Prostate gland (tissue), 2 donors: ENCODE measurements around the gene TMEM94. TPM values are rescaled to one million over a fixed set of nuclear protein-coding genes. Genes with fewer than 3 reads are reported as not detected.
A peak's percentile ranks its signal among the peaks of the same experiment; 100 is the strongest.

ENCODE experiments used
- DNase-seq: peaks from one replicate; pipeline ENCODE4 v3.0.0-alpha.2; 2019; ENCODE audit warnings: low spot score
- H3K27ac ChIP-seq, 2 donors: fragments of 200-600 bp; sonication (generic); 2 replicates each; pipeline ENCODE4 v1.5.1; 2017 to 2019
- H3K27me3 ChIP-seq: fragments of 200-600 bp; sonication (generic); replicated peaks from 2 replicates; pipeline ENCODE4 v1.5.1; 2019; ENCODE audit not compliant: insufficient read depth
- H3K36me3 ChIP-seq, 2 donors: fragments of 200-600 bp; sonication (generic); 1 replicate in 1 of 2; 2 replicates in 1 of 2; pipeline versions ENCODE4 v1.5.1 to v1.8.1; 2017 to 2019
- H3K4me1 ChIP-seq: fragments of 200-600 bp; sonication (generic); replicated peaks from 2 replicates; pipeline ENCODE4 v1.5.1; 2019
- H3K4me3 ChIP-seq, 2 donors: fragments of 200-600 bp; sonication (generic); 2 replicates each; pipeline ENCODE4 v1.5.1; 2017 to 2019
- H3K9me3 ChIP-seq: fragments of 200-600 bp; sonication (generic); 2 replicates; pipeline ENCODE4 v1.5.1; 2017
- POLR2A ChIP-seq: fragments of 450-650 bp; IDR thresholded peaks from one replicate; pipeline ENCODE4 v1.6.1; 2016; ENCODE audit warnings: antibody characterized with exemption, mild to moderate bottlenecking
- POLR2AphosphoS5 ChIP-seq: sonication (generic); formaldehyde crosslinking; IDR thresholded peaks from one replicate; pipeline ENCODE4 v1.6.1; 2017; ENCODE audit warnings: antibody characterized with exemption
- WGBS: methylation state at CpG from one replicate; pipeline ENCODE4 v1.1.5; 2018; 5-methylcytosine and 5-hydroxymethylcytosine counted together
- intact Hi-C: fragments of 100-400 bp; cut with DNase I; formaldehyde crosslinking; loops from one replicate; pipeline ENCODE4 v1.14.2; 2022
- total RNA-seq, 2 donors: library from RNA; depleted of rRNA; stranded (reverse); fragments of >200 nt; gene quantifications; one replicate each; pipeline ENCODE4 v1.1.0, GENCODE V29; 2016
- TF ChIP-seq, protein P1 (sequence below), 4 experiments: fragments of 200-600 bp in 2 of 4; fragments of 450-650 bp in 2 of 4; sonication (generic) in 2 of 4; IDR thresholded peaks; 1 replicate in 3 of 4; 2 replicates in 1 of 4; pipeline ENCODE4 v1.5.1; 2016 to 2019; ENCODE audit warnings: antibody characterized with exemption in 4 of 4, mild to moderate bottlenecking in 2 of 4, moderate library complexity in 2 of 4

The TMEM94 gene
- total RNA-seq, 2 donors from 2014 or later: 63.5 to 128 TPM

DNA sequence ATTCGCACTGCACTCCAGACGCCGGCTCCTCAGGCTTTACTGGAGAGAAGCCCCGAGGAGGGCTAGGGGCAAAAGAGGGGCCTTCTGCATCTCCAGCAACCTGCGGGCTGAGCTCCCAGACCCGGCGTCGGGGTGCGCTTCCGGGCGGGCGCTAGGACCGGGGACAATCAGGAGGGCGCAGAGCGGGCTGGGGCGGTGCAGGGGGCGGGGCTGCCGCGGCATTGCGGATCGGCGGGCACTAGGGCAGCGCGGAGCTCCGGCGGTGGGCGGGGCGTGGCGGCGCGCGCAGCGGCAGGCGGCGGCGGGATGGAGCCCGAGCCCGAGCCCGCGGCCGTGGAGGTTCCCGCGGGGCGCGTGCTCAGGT is 59.8 kb downstream of the TMEM94 start, which contains the start of gene TSEN54:
Gene TSEN54, plus strand, starts transcription at position 274 of the 364 bp plus-strand sequence. Its CDS starts 33 bp downstream, at position 307.
- peak within 1 kb of the TSS; percentile 82 for H3K4me3 ChIP-seq
- H3K27ac ChIP-seq: peak within 1 kb of the TSS; percentile 75 to 79
- WGBS: under 1% methylated on average over 20 of the region's 45 CpGs
- peak; percentile 41 for TF ChIP-seq POLR2AphosphoS5
- TF ChIP-seq, protein P1, sequence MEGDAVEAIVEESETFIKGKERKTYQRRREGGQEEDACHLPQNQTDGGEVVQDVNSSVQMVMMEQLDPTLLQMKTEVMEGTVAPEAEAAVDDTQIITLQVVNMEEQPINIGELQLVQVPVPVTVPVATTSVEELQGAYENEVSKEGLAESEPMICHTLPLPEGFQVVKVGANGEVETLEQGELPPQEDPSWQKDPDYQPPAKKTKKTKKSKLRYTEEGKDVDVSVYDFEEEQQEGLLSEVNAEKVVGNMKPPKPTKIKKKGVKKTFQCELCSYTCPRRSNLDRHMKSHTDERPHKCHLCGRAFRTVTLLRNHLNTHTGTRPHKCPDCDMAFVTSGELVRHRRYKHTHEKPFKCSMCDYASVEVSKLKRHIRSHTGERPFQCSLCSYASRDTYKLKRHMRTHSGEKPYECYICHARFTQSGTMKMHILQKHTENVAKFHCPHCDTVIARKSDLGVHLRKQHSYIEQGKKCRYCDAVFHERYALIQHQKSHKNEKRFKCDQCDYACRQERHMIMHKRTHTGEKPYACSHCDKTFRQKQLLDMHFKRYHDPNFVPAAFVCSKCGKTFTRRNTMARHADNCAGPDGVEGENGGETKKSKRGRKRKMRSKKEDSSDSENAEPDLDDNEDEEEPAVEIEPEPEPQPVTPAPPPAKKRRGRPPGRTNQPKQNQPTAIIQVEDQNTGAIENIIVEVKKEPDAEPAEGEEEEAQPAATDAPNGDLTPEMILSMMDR (IDR thresholded peaks at IDR 0.05): no peak
- intact Hi-C loops: loop anchor here (2.0 to 10.0 kb wide), 4 partner anchors 73 to 229 kb away; no protein-coding TSS in a partner anchor
- H3K9me3 ChIP-seq: no peaks in the 10 kb centered on the region
- no peaks in the 10 kb centered on the region for H3K36me3 ChIP-seq
- peak; percentile 93 for DNase-seq
- H3K27me3 ChIP-seq: no peaks in the 10 kb centered on the region
- H3K4me1 ChIP-seq: peaks cover 7% of the 10 kb centered on the region

DNA sequence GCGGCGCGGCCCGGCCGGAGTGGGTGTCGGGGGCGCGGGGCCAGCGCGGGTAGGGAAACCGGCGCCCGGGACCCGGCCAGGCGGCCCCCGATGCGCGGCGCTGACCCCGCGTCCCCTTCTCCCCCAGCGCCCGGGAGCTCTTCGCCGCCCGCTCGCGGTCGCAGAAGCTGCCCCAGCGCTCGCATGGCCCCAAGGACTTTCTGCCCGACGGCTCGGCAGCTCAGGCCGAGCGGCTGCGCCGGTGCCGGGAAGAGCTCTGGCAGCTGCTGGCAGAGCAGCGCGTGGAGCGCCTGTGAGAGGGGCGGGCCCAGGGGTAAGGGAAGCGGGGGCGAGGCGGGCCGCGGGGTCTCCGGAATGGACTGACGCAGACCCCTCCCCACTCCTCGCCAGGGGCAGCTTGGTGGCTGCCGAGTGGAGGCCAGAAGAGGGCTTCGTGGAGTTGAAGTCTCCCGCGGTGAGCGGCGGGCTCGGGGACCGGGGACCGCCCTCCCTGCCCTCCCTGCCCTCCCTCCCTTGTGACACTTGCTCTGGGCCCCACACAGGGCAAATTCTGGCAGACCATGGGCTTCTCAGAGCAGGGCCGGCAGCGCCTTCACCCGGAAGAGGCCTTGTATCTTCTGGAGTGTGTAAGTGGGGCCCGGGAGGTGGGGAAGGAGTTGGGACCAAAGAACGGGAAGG is 60.3 kb downstream of the TMEM94 start:
- DNase-seq: no peak
- Histone ChIP-seq H3K36me3 (no peaks in the 10 kb centered on the region), H3K4me3 (peak overlapping the region; percentile 82), H3K27ac (peak overlapping the region; percentile 66 to 79), H3K9me3 (no peaks in the 10 kb centered on the region), H3K27me3 (no peaks in the 10 kb centered on the region), H3K4me1 (peaks cover 7% of the 10 kb centered on the region)
- intact Hi-C loops: loop anchor here (2.0 to 10.0 kb wide), 4 partner anchors 72 to 228 kb away; no protein-coding TSS in a partner anchor
- TF ChIP-seq POLR2A (no peak), POLR2AphosphoS5 (no peak)
- TF ChIP-seq, protein P1 (IDR thresholded peaks at IDR 0.05): no peak
- 0% methylated on average over 42 of the region's 65 CpGs for WGBS

DNA sequence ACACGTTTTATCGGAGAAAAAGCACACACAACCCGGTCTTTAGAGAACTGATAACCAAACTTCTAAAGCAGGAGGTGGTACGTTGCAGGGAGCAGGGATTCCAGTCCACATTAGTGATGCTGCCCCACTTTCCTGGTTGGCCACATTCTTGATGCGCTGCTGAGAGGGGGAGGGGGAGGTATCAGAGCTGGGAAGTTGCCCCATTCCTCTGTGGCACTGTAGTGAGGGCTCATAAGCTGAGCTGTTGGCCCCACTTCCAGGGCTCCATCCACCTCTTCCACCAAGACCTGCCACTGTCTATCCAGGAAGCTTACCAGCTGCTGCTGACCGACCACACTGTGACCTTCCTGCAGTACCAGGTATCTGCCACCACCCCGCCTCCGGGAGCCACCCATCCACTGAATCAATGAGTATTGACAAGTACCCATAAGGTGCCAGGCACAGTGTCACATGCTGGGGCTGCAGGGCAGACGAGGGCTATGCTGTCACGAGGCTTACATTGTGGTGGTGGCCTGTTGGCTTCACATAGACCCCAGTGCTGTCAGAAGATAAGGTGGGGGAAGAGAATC is 60.9 kb downstream of the TMEM94 start:
- peak overlapping the region; percentile 82 for H3K4me3 ChIP-seq
- H3K27ac ChIP-seq: peak overlapping the region; percentile 66 to 79
- H3K9me3 ChIP-seq: no peaks in the 10 kb centered on the region
- DNase-seq: no peak
- WGBS: 26% methylated on average over 10 of the region's 10 CpGs
- H3K4me1 ChIP-seq: peaks cover 7% of the 10 kb centered on the region
- H3K27me3 ChIP-seq: no peaks in the 10 kb centered on the region
- intact Hi-C loops: loop anchor here (2.0 to 10.0 kb wide), 4 partner anchors 71 to 227 kb away; no protein-coding TSS in a partner anchor
- TF ChIP-seq, protein P1 (IDR thresholded peaks at IDR 0.05): peak in 1 of 4 experiments; percentile 21
- no peak for TF ChIP-seq POLR2AphosphoS5
- H3K36me3 ChIP-seq: no peaks in the 10 kb centered on the region

DNA sequence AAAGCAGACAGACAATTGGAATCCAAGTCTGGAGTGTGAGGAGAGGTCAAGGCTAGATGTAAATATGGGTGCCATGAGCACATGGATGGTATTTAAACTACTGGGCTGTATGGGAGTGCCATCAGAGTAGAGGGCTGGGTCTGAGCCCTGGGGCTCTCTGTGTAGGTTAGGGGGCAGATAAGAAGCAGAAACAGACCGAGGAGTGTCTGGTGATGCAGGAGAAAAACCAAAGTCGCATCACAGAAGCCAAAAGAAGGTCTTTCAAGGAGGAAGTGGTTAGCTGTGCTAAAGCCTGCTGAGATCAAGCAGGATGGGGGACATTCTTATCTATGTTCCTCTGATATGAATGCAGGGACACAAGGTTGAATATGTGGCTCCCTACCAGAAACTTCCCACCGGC is 61.8 kb downstream of the TMEM94 start:
- no peak for DNase-seq
- no peaks in the 10 kb centered on the region for H3K36me3 ChIP-seq
- peaks cover 7% of the 10 kb centered on the region for H3K4me1 ChIP-seq
- H3K27me3 ChIP-seq: no peaks in the 10 kb centered on the region
- 86% methylated on average over 3 of the region's 3 CpGs for WGBS
- TF ChIP-seq, protein P1 (IDR thresholded peaks at IDR 0.05): no peak
- TF ChIP-seq POLR2AphosphoS5: no peak
- TF ChIP-seq POLR2A: no peak
- H3K27ac ChIP-seq: no peak overlapping the region
- no peak overlapping the region for H3K4me3 ChIP-seq
- H3K9me3 ChIP-seq: no peaks in the 10 kb centered on the region
- intact Hi-C loops: loop anchor here (5.0 to 10.0 kb wide), 3 partner anchors 91 to 227 kb away; no protein-coding TSS in a partner anchor
